ENCODE measurements around the gene CHAF1A.

CHAF1A gene

DNA sequence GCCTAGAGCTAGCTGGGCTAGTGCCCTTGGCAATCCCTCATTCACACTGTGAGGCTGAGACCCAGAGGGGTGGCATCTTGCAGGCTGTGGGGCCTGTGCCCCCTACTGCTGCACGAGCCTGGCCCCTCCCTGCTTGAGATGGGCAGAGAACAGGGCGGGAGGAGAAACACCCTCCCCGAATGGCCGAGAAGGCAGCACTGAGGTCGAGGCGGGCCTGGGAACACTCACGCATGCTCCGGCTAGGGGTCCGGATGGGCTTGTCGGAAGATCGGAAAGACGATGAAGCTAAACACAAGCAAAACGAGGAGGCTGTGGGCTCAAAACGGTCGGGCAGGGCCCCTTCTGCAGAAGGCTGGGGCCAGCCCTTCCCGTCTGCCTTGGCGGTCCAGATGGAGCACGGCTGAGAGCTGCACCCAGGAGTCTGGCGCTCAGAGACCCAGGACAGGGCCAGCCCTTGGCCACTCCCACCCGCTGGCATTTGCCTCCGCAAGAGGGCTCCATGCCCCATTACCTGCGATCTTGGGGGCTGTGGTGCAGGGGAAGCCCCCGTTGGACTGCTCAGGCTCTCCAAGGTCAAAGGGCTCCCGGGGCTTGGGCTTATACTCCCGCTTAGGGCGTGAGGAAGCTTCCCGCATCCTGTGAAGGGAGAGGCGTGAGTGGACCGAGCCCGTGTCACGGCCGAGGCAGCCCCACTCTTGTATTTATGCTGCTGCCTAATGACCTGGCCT is 40.2 kb upstream of the CHAF1A start:
- no peak for DNase-seq
- Mint-ChIP-seq H3K27ac (peak overlapping the region; percentile 61), H3K27me3 (no peaks in the 10 kb centered on the region), H3K4me3 (no peak overlapping the region), H3K36me3 (ENCODE audit: low read depth) (peaks cover 73% of the 10 kb centered on the region), H3K4me1 (ENCODE audit: low read depth) (no peaks in the 10 kb centered on the region), H3K9me3 (no peaks in the 10 kb centered on the region)

GRCh38 chr19:4362831-4363545 is 39.5 kb upstream of the CHAF1A start:
- Mint-ChIP-seq H3K36me3 (ENCODE audit: low read depth) (peaks cover 77% of the 10 kb centered on the region), H3K27ac (peak overlapping the region; percentile 61), H3K9me3 (no peaks in the 10 kb centered on the region), H3K4me1 (ENCODE audit: low read depth) (peaks cover 5% of the 10 kb centered on the region), H3K27me3 (no peaks in the 10 kb centered on the region), H3K4me3 (no peak overlapping the region)
- DNase-seq, result no peak

DNA sequence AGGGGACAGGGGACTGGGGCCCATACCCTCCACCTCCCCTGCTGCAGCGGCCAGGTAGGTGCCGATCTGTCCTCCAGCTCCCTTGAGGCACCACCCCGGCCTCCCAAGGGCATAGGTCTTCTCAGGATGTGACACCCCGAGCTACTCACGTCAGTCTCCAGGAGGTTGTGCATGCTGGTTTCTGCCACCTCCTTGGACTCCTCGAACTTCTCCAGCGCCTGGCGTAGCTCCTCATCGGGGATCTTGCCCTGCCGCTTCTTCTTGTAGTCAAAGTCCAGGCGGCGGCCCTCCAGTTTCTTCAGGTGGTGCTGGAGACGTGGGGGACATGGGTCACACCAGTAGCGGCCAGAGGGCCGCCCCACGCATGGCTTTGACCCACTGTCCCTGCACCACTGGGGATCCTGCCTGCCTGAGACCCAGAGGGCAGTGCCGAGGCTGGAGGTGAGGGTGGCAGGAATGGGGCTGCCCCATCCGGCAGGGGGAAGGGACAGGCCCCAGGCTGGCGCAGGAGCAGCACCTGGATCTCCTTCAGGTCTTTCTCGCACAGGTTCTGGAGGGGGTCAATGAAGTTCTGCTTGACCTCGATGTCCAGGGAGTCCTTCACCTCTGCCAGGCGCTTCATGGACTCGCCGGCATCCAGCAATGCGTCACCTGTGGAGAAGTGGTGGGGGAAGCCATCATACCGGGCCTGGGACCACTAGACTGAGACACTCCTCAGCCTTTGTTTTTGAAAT is 38.7 kb upstream of the CHAF1A start:
- peaks cover 79% of the 10 kb centered on the region for H3K36me3 Mint-ChIP-seq (ENCODE audit: low read depth)
- H3K4me3 Mint-ChIP-seq, result no peak overlapping the region
- H3K27ac Mint-ChIP-seq, result peak overlapping the region; percentile 61
- H3K9me3 Mint-ChIP-seq, result no peaks in the 10 kb centered on the region
- DNase-seq, result no peak
- H3K4me1 Mint-ChIP-seq (ENCODE audit: low read depth), result peaks cover 12% of the 10 kb centered on the region
- H3K27me3 Mint-ChIP-seq, result no peaks in the 10 kb centered on the region

GRCh38 chr19:4365341-4365740 is 37.1 kb upstream of the CHAF1A start:
- no peak for DNase-seq
- Mint-ChIP-seq H3K27ac (no peak overlapping the region), H3K9me3 (no peaks in the 10 kb centered on the region), H3K36me3 (ENCODE audit: low read depth) (peaks cover 68% of the 10 kb centered on the region), H3K4me1 (ENCODE audit: low read depth) (peaks cover 27% of the 10 kb centered on the region), H3K27me3 (no peaks in the 10 kb centered on the region), H3K4me3 (no peak overlapping the region)

- H3K4me3 Mint-ChIP-seq, result no peak overlapping the region
- peaks cover 34% of the 10 kb centered on the region for H3K4me1 Mint-ChIP-seq (ENCODE audit: low read depth)
- H3K27me3 Mint-ChIP-seq, result no peaks in the 10 kb centered on the region
- H3K9me3 Mint-ChIP-seq, result no peaks in the 10 kb centered on the region
- peaks cover 64% of the 10 kb centered on the region for H3K36me3 Mint-ChIP-seq (ENCODE audit: low read depth)
- DNase-seq, result no peak
- peak overlapping the region; percentile 55 for H3K27ac Mint-ChIP-seq
These were observed 36.4 kb upstream of the CHAF1A start for GRCh38 chr19:4365791-4366665.

- Mint-ChIP-seq H3K27ac (peak overlapping the region; percentile 97), H3K4me3 (no peak overlapping the region), H3K9me3 (no peaks in the 10 kb centered on the region), H3K27me3 (no peaks in the 10 kb centered on the region), H3K4me1 (ENCODE audit: low read depth) (peaks cover 41% of the 10 kb centered on the region), H3K36me3 (ENCODE audit: low read depth) (peaks cover 68% of the 10 kb centered on the region)
- DNase-seq, result no peak
These were observed 35.6 kb upstream of the CHAF1A start for GRCh38 chr19:4366666-4367335.

GRCh38 chr19:4367336-4367723 is 35.1 kb upstream of the CHAF1A start:
- H3K4me3 Mint-ChIP-seq, result no peak overlapping the region

DNA sequence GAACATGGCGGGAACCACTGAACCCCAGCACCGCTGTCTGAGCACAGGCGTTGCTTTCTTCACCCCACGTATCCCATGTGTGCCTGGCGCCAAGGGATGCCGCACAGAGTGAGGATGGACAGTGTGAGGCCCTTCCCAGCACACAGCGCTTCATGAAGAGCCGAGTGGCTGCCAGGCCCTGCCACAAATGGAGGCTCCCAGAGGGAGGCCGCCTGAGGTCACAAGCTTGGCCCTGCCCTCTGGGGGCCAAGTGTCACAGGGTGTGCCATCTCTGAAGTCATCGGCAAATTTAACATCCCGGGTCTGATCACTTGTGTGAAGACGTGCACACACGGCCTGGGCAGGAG is 34.7 kb upstream of the CHAF1A start:
- peaks cover 63% of the 10 kb centered on the region for H3K36me3 Mint-ChIP-seq (ENCODE audit: low read depth)
- H3K9me3 Mint-ChIP-seq, result no peaks in the 10 kb centered on the region
- no peaks in the 10 kb centered on the region for H3K27me3 Mint-ChIP-seq
- no peak overlapping the region for H3K4me3 Mint-ChIP-seq
- H3K27ac Mint-ChIP-seq, result peak overlapping the region; percentile 97
- no peak for DNase-seq
- H3K4me1 Mint-ChIP-seq (ENCODE audit: low read depth), result peaks cover 45% of the 10 kb centered on the region

More at GRCh38 chr19:4367336-4367723, 35.1 kb upstream of the CHAF1A start:
- Mint-ChIP-seq H3K27ac (peak overlapping the region; percentile 97), H3K9me3 (no peaks in the 10 kb centered on the region), H3K36me3 (ENCODE audit: low read depth) (peaks cover 65% of the 10 kb centered on the region), H3K4me1 (ENCODE audit: low read depth) (peaks cover 45% of the 10 kb centered on the region), H3K27me3 (no peaks in the 10 kb centered on the region)
- DNase-seq, result no peak

DNA sequence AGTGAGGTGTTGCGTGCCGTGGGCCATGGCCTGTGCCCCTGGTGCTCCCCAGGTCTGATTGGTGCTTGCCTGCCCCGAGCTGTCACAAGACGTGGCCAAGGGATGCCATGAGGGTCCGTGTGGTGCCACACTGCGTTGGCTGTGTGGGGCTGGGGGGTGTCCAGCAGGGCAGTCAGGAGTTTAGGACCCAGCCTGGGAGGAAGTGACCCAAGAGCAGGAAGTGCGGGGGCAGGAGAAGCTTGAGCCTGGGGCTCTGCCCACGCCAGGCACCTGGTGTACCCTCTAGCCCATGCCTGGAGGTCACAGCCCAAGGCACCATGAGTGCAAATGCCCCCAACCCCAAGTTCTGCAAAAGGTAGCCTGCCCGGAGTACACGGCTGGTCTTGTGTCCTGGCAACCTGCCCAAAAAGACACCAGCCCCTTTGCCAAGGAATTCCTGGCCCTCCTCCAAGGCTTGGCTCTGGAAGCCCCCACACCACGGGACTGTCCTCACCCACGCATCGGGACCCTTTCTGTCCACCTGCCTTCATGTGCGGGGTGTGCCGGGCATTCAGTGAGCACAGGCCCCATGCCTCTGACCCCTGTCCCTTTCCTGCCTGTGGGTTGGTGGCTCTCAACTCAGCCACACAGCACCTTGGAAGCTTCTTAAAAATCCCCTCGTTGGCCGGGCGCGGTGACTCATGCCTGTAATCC is 34.2 kb upstream of the CHAF1A start:
- Mint-ChIP-seq H3K9me3 (no peaks in the 10 kb centered on the region), H3K4me3 (peak overlapping the region; percentile 75), H3K36me3 (ENCODE audit: low read depth) (peaks cover 60% of the 10 kb centered on the region), H3K27ac (peak overlapping the region; percentile 97), H3K4me1 (ENCODE audit: low read depth) (peaks cover 45% of the 10 kb centered on the region), H3K27me3 (no peaks in the 10 kb centered on the region)
- DNase-seq, result no peak

- Mint-ChIP-seq H3K27me3 (no peaks in the 10 kb centered on the region), H3K4me3 (peak overlapping the region; percentile 75), H3K9me3 (no peaks in the 10 kb centered on the region), H3K4me1 (ENCODE audit: low read depth) (peaks cover 52% of the 10 kb centered on the region), H3K27ac (peak overlapping the region; percentile 97), H3K36me3 (ENCODE audit: low read depth) (peaks cover 54% of the 10 kb centered on the region)
- DNase-seq, result peak; percentile 81
These were observed 33.1 kb upstream of the CHAF1A start for GRCh38 chr19:4369109-4369887.

DNA sequence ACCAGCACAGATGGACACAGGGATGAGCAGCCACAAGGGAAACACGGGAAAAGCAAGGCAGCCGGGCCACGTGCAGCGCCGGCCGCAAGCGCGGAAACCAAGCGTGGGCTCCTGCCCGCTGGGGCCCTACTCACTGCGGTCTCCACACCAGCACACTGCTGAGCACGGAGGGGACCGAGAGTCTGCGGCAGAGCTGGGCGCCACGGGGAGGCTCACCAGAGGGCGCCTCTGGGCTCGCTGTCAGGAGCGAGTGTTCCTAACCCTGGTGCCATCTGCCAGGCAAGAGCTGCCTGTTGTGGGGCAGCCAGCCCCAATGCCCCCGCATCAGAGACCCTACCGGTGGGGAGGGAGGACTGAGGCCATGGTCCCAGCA is 32.6 kb upstream of the CHAF1A start:
- Mint-ChIP-seq H3K4me1 (ENCODE audit: low read depth) (peaks cover 52% of the 10 kb centered on the region), H3K27me3 (no peaks in the 10 kb centered on the region), H3K27ac (peak overlapping the region; percentile 97), H3K9me3 (no peaks in the 10 kb centered on the region), H3K36me3 (ENCODE audit: low read depth) (peaks cover 51% of the 10 kb centered on the region), H3K4me3 (peak overlapping the region; percentile 75)
- peak; percentile 84 for DNase-seq

DNA sequence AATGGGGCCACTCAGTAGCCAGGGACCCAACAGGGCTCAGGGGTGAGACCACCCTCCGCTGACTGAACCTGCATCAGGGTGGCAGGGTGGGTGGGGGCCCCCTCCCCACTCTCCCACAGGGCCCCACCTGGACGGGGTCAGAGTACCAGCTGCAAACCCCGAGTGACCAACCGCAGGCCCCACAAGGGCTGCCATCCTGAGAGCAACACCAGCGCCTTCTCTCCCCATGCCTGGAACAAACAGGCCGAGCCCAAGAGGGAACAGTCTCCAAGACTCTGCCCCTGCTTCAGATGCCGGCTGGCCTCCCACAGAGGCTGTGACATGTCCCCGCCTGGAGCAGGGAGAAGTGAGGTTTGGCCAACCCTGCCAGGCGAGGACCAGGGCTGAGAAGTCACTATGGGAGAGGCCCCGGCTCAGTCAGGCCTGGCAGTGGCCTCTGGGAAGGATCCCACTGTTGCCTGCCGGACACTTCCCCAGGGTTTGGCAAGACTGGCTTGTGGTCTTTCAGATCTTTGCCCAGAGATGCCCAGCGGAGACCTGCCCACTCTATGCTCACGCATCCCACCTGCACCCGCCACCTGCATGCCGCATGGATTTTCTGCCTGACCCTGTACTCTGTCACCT is 31.9 kb upstream of the CHAF1A start:
- peaks cover 44% of the 10 kb centered on the region for H3K36me3 Mint-ChIP-seq (ENCODE audit: low read depth)
- peaks cover 54% of the 10 kb centered on the region for H3K4me1 Mint-ChIP-seq (ENCODE audit: low read depth)
- H3K4me3 Mint-ChIP-seq, result peak overlapping the region; percentile 75
- H3K27me3 Mint-ChIP-seq, result no peaks in the 10 kb centered on the region
- DNase-seq, result no peak
- no peaks in the 10 kb centered on the region for H3K9me3 Mint-ChIP-seq
- H3K27ac Mint-ChIP-seq, result peak overlapping the region; percentile 97

Data from activated T-cell treated with anti-CD3 and anti-CD28 coated beads, Interleukin-2, amount 50 U/mL, for 24 hours (primary cell).